DOHH2 (cell line): Measurements from ENCODE around the gene TAF4.

Source experiments
- H3F3A ChIP-seq: fragments of 200-600 bp; sonication (generic), shearing (Covaris generic); 2 replicates; pipeline ENCODE4 v1.6.0; 2016; ENCODE audit warnings: antibody characterized with exemption, mild to moderate bottlenecking; ENCODE audit not compliant: control insufficient read depth, insufficient read depth
- H3K27ac ChIP-seq: fragments of 200-600 bp; sonication (generic); 2 replicates; pipeline ENCODE4 v1.5.1; 2014; ENCODE audit warnings: low read depth, mild to moderate bottlenecking, low read length, moderate library complexity
- H3K27me3 ChIP-seq: fragments of 200-600 bp; sonication (generic); 2 replicates; pipeline ENCODE4 v1.6.1; 2014; ENCODE audit warnings: mild to moderate bottlenecking, low read length, mixed read lengths; ENCODE audit not compliant: control insufficient read depth
- H3K36me3 ChIP-seq: fragments of 200-600 bp; sonication (generic); 2 replicates; pipeline ENCODE4 v1.6.1; 2014; ENCODE audit warnings: mild to moderate bottlenecking, low read length, moderate library complexity, mixed read lengths; ENCODE audit not compliant: control insufficient read depth
- H3K4me1 ChIP-seq: fragments of 200-600 bp; sonication (generic); 2 replicates; pipeline ENCODE4 v1.6.1; 2014; ENCODE audit warnings: mild to moderate bottlenecking, low read length, mixed read lengths; ENCODE audit not compliant: control insufficient read depth
- H3K4me2 ChIP-seq: fragments of 200-600 bp; sonication (generic); 2 replicates; pipeline ENCODE4 v1.6.0; 2014; ENCODE audit warnings: mild to moderate bottlenecking, low read length, moderate library complexity
- H3K4me3 ChIP-seq: fragments of 200-600 bp; sonication (generic); 2 replicates; pipeline ENCODE4 v1.5.1; 2014; ENCODE audit warnings: mild to moderate bottlenecking, low read length, mixed read lengths
- H3K79me2 ChIP-seq: fragments of 200-600 bp; sonication (generic); 2 replicates; pipeline ENCODE4 v1.6.1; 2014; ENCODE audit warnings: mild to moderate bottlenecking, low read length, mixed read lengths; ENCODE audit not compliant: control insufficient read depth
- H3K9me2 ChIP-seq: fragments of 200-600 bp; sonication (generic); replicated peaks from 2 replicates; pipeline ENCODE4 v1.6.1; 2014; ENCODE audit warnings: mild to moderate bottlenecking, low read length, mixed read lengths; ENCODE audit not compliant: control insufficient read depth
- H3K9me3 ChIP-seq: fragments of 200-600 bp; sonication (generic); 2 replicates; pipeline ENCODE4 v1.6.1; 2014; ENCODE audit warnings: antibody characterized with exemption, low read length, mixed read lengths; ENCODE audit not compliant: control insufficient read depth, insufficient read depth
- H4K20me1 ChIP-seq: fragments of 200-600 bp; sonication (generic); 2 replicates; pipeline ENCODE4 v1.6.0; 2014; ENCODE audit warnings: low read depth, mild to moderate bottlenecking, antibody characterized with exemption, low read length, moderate library complexity; ENCODE audit not compliant: control insufficient read depth, insufficient read depth
- CTCF ChIP-seq: fragments of 200-600 bp; sonication (generic); IDR thresholded peaks from one replicate; pipeline ENCODE4 v1.5.1; 2014; ENCODE audit warnings: antibody characterized with exemption, mild to moderate bottlenecking, low read depth, low read length; ENCODE audit not compliant: poor library complexity, severe bottlenecking
- EZH2phosphoT487 ChIP-seq: fragments of 200-600 bp; sonication (generic); IDR thresholded peaks from 2 replicates; pipeline ENCODE4 v1.6.1; 2017; ENCODE audit warnings: borderline replicate concordance, mild to moderate bottlenecking, antibody characterized with exemption, low read length, moderate library complexity, mixed read lengths

The TAF4 gene

GRCh38 chr20:61990484-61990883, 75.2 kb downstream of the TAF4 start:
- H3K36me3 ChIP-seq = peaks cover 54% of the 10 kb centered on the region

GRCh38 chr20:61989741-61990140, 75.9 kb downstream of the TAF4 start:
- no peak overlapping the region for H3K4me3 ChIP-seq
- TF ChIP-seq CTCF (no peak), EZH2phosphoT487 (no peak)
- no peaks in the 10 kb centered on the region for H3K9me2 ChIP-seq
- no peak overlapping the region for H3K4me2 ChIP-seq
- peaks cover 50% of the 10 kb centered on the region for H3K36me3 ChIP-seq
- no peaks in the 10 kb centered on the region for H4K20me1 ChIP-seq
- H3K9me3 ChIP-seq = no peaks in the 10 kb centered on the region
- H3K79me2 ChIP-seq = no peaks in the 10 kb centered on the region
- H3K27me3 ChIP-seq = no peaks in the 10 kb centered on the region
- H3F3A ChIP-seq = no peaks in the 10 kb centered on the region
- H3K27ac ChIP-seq = no peak overlapping the region
- no peaks in the 10 kb centered on the region for H3K4me1 ChIP-seq

More at GRCh38 chr20:61990484-61990883, 75.2 kb downstream of the TAF4 start:
- H3K9me2 ChIP-seq = no peaks in the 10 kb centered on the region
- H3K4me2 ChIP-seq = no peak overlapping the region
- H3K27me3 ChIP-seq = no peaks in the 10 kb centered on the region
- H3K27ac ChIP-seq = no peak overlapping the region
- no peaks in the 10 kb centered on the region for H3F3A ChIP-seq
- H4K20me1 ChIP-seq = no peaks in the 10 kb centered on the region
- no peaks in the 10 kb centered on the region for H3K79me2 ChIP-seq
- no peak overlapping the region for H3K4me3 ChIP-seq
- TF ChIP-seq CTCF (no peak), EZH2phosphoT487 (no peak)
- H3K4me1 ChIP-seq = no peaks in the 10 kb centered on the region
- H3K9me3 ChIP-seq = no peaks in the 10 kb centered on the region

- H3K9me3 ChIP-seq = no peaks in the 10 kb centered on the region
- no peaks in the 10 kb centered on the region for H3K4me1 ChIP-seq
- H3K9me2 ChIP-seq = no peaks in the 10 kb centered on the region
- no peak overlapping the region for H3K4me3 ChIP-seq
- no peaks in the 10 kb centered on the region; the same call in 1 of the 2 replicates for H3F3A ChIP-seq
- H3K79me2 ChIP-seq = no peaks in the 10 kb centered on the region
- H4K20me1 ChIP-seq = no peaks in the 10 kb centered on the region
- H3K27ac ChIP-seq = no peak overlapping the region
- peaks cover 41% of the 10 kb centered on the region for H3K36me3 ChIP-seq
- no peaks in the 10 kb centered on the region for H3K27me3 ChIP-seq
- no peak overlapping the region for H3K4me2 ChIP-seq
- TF ChIP-seq EZH2phosphoT487 (no peak), CTCF (no peak)
Measured at GRCh38 chr20:61988665-61989064, 77.0 kb downstream of the TAF4 start.
